Measurements from ENCODE around the gene FBXO30. TPM values are rescaled to one million over a fixed set of nuclear protein-coding genes. Genes with fewer than 3 reads are reported as not detected.

FBXO30 gene
- total RNA-seq, 4 donors from 2014 or later, result 7.2 to 12.6 (median 10.4) TPM

- DNase-seq (ENCODE audit: low spot score), result no peak
- ATAC-seq (ENCODE audit: low FRiP score), result no peak
- no peak for TF ChIP-seq CTCF (IDR thresholded peaks at IDR 0.05)
These were observed 68.7 kb downstream of the FBXO30 start for GRCh38 chr6:145745861-145746260.

GRCh38 chr6:145744619-145745018, 70.0 kb downstream of the FBXO30 start:
- DNase-seq (ENCODE audit: low spot score) (no peak), ATAC-seq (ENCODE audit: low FRiP score) (no peak)
- TF ChIP-seq CTCF (IDR thresholded peaks at IDR 0.05), result no peak

Other genes with a start within 250 kb of the FBXO30 start
- gene EPM2A, start 79.3 kb downstream of the FBXO30 start, total RNA-seq, result 10 to 100 TPM; 11.2 to 15.3 (median 14.1) TPM
- gene SHPRH, start 149.6 kb upstream of the FBXO30 start, total RNA-seq, result 10 to 100 TPM; 19.6 to 42.9 (median 26.5) TPM
- under 1 TPM in 1 of 4 donors, not detected in 3; 0.16 TPM for gene GRM1, start 214.3 kb upstream of the FBXO30 start, total RNA-seq

Data from omental fat pad (tissue), 4 donors.